ENCODE results near the gene ORAI3. TPM values are rescaled to one million over a fixed set of nuclear protein-coding genes. Genes with fewer than 3 reads are reported as not detected.

ORAI3 gene
- total RNA-seq, 4 donors from 2014 or later: 25.7 to 41.0 (median 32.7) TPM

- peaks cover 28% of the 10 kb centered on the region for H3K4me1 ChIP-seq
- no peaks in the 10 kb centered on the region for H3K9me3 ChIP-seq
- peak overlapping the region; percentile 47 for H3K4me3 ChIP-seq
- TF ChIP-seq CTCF (IDR thresholded peaks at IDR 0.05) (peak; percentile 32 to 34), EP300 (IDR thresholded peaks at IDR 0.05) (no peak), POLR2A (IDR thresholded peaks at IDR 0.05) (no peak)
- DNase-seq (ENCODE audit: low spot score in 2 of 2): no peak
- no peaks in the 10 kb centered on the region for H3K36me3 ChIP-seq
- peak overlapping the region; percentile 83 for H3K27ac ChIP-seq
- WGBS: 22% methylated on average over 40 of the region's 99 CpGs
- H3K27me3 ChIP-seq: no peaks in the 10 kb centered on the region
These were observed 46.6 kb upstream of the ORAI3 start for GRCh38 chr16:30902029-30902972.

GRCh38 chr16:30903002-30903401 is 45.9 kb upstream of the ORAI3 start:
- TF ChIP-seq CTCF (IDR thresholded peaks at IDR 0.05): no peak
- TF ChIP-seq EP300 (IDR thresholded peaks at IDR 0.05): no peak
- no peak for TF ChIP-seq POLR2AphosphoS5 (IDR thresholded peaks at IDR 0.05)
- no peak for TF ChIP-seq POLR2A (IDR thresholded peaks at IDR 0.05)
- H3K27me3 ChIP-seq: no peaks in the 10 kb centered on the region
- peak overlapping the region; percentile 83 for H3K27ac ChIP-seq
- peak overlapping the region; percentile 47 for H3K4me3 ChIP-seq
- DNase-seq (ENCODE audit: low spot score in 2 of 2): no peak
- H3K4me1 ChIP-seq: peaks cover 25% of the 10 kb centered on the region
- H3K9me3 ChIP-seq: no peaks in the 10 kb centered on the region
- H3K36me3 ChIP-seq: no peaks in the 10 kb centered on the region
- 81% methylated on average over 4 of the region's 4 CpGs for whole genome bisulfite sequencing

- WGBS: 74% methylated on average over 4 of the region's 4 CpGs
- H3K9me3 ChIP-seq: no peaks in the 10 kb centered on the region
- peaks cover 25% of the 10 kb centered on the region for H3K4me1 ChIP-seq
- H3K27me3 ChIP-seq: no peaks in the 10 kb centered on the region
- TF ChIP-seq POLR2A (IDR thresholded peaks at IDR 0.05) (no peak), CTCF (IDR thresholded peaks at IDR 0.05) (no peak), EP300 (IDR thresholded peaks at IDR 0.05) (no peak), POLR2AphosphoS5 (IDR thresholded peaks at IDR 0.05) (no peak)
- no peaks in the 10 kb centered on the region for H3K36me3 ChIP-seq
- peak overlapping the region; percentile 42 for H3K27ac ChIP-seq
- H3K4me3 ChIP-seq: no peak overlapping the region
- no peak for DNase-seq (ENCODE audit: low spot score in 2 of 2)
These were observed 45.3 kb upstream of the ORAI3 start for GRCh38 chr16:30903596-30903995.

GRCh38 chr16:30904114-30904780 is 44.6 kb upstream of the ORAI3 start:
- TF ChIP-seq POLR2AphosphoS5 (IDR thresholded peaks at IDR 0.05) (no peak), EP300 (IDR thresholded peaks at IDR 0.05) (no peak), CTCF (IDR thresholded peaks at IDR 0.05) (no peak), POLR2A (IDR thresholded peaks at IDR 0.05) (no peak)
- peaks cover 25% of the 10 kb centered on the region for H3K4me1 ChIP-seq
- H3K27ac ChIP-seq: peak overlapping the region; percentile 42
- 93% methylated on average over 4 of the region's 19 CpGs for WGBS
- H3K27me3 ChIP-seq: no peaks in the 10 kb centered on the region
- no peaks in the 10 kb centered on the region for H3K36me3 ChIP-seq
- H3K4me3 ChIP-seq: no peak overlapping the region
- no peaks in the 10 kb centered on the region for H3K9me3 ChIP-seq
- DNase-seq (ENCODE audit: low spot score in 2 of 2): no peak

GRCh38 chr16:30907064-30907463 is 41.8 kb upstream of the ORAI3 start:
- no peak overlapping the region for H3K4me3 ChIP-seq
- H3K4me1 ChIP-seq: peaks cover 23% of the 10 kb centered on the region
- no peaks in the 10 kb centered on the region for H3K9me3 ChIP-seq
- TF ChIP-seq CTCF (IDR thresholded peaks at IDR 0.05): no peak
- TF ChIP-seq POLR2AphosphoS5 (IDR thresholded peaks at IDR 0.05): no peak
- TF ChIP-seq EP300 (IDR thresholded peaks at IDR 0.05): no peak
- no peak for TF ChIP-seq POLR2A (IDR thresholded peaks at IDR 0.05)
- H3K27ac ChIP-seq: no peak overlapping the region
- no peaks in the 10 kb centered on the region for H3K36me3 ChIP-seq
- no peak for DNase-seq (ENCODE audit: low spot score in 2 of 2)
- WGBS: 83% methylated on average over 4 of the region's 4 CpGs
- H3K27me3 ChIP-seq: no peaks in the 10 kb centered on the region
